AG10803 (cell line): ENCODE data around the gene GNAT2.

Experiments used
- DNase-seq: peaks from one replicate; pipeline ENCODE4 v3.0.0; 2010; ENCODE audit warnings: low read depth
- H3K4me3 ChIP-seq: 2 replicates; pipeline ENCODE4 v1.5.1; 2011; ENCODE audit warnings: mild to moderate bottlenecking, low read length, control low read depth
- TF ChIP-seq, protein P1 (sequence below): conservative IDR thresholded peaks from 2 replicates; pipeline ENCODE4 v1.5.1; 2011; ENCODE audit warnings: mild to moderate bottlenecking, low read length, control low read depth, inconsistent platforms

GNAT2 gene

DNA sequence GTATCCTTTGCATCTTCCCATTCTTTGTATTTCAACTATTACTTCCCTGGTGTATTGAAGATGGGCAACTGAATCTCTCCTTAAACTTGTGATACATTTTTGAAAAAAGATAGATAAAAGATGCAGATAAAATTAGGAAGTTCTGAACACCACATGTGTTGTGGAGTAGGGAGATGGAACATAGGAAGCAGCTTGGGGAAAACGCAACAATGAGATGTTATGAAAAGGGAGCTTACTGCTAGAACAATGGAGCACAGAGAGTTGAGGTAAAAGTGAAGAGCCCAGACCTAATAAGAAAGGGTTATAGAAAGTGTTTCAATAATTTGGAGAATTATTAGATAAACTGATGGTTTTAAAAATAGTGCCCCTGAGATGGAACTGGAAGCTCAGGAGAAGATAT is 50.1 kb downstream of the GNAT2 start:
- H3K4me3 ChIP-seq: no peak overlapping the region
- TF ChIP-seq, protein P1, sequence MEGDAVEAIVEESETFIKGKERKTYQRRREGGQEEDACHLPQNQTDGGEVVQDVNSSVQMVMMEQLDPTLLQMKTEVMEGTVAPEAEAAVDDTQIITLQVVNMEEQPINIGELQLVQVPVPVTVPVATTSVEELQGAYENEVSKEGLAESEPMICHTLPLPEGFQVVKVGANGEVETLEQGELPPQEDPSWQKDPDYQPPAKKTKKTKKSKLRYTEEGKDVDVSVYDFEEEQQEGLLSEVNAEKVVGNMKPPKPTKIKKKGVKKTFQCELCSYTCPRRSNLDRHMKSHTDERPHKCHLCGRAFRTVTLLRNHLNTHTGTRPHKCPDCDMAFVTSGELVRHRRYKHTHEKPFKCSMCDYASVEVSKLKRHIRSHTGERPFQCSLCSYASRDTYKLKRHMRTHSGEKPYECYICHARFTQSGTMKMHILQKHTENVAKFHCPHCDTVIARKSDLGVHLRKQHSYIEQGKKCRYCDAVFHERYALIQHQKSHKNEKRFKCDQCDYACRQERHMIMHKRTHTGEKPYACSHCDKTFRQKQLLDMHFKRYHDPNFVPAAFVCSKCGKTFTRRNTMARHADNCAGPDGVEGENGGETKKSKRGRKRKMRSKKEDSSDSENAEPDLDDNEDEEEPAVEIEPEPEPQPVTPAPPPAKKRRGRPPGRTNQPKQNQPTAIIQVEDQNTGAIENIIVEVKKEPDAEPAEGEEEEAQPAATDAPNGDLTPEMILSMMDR: no peak
- no peak for DNase-seq

DNA sequence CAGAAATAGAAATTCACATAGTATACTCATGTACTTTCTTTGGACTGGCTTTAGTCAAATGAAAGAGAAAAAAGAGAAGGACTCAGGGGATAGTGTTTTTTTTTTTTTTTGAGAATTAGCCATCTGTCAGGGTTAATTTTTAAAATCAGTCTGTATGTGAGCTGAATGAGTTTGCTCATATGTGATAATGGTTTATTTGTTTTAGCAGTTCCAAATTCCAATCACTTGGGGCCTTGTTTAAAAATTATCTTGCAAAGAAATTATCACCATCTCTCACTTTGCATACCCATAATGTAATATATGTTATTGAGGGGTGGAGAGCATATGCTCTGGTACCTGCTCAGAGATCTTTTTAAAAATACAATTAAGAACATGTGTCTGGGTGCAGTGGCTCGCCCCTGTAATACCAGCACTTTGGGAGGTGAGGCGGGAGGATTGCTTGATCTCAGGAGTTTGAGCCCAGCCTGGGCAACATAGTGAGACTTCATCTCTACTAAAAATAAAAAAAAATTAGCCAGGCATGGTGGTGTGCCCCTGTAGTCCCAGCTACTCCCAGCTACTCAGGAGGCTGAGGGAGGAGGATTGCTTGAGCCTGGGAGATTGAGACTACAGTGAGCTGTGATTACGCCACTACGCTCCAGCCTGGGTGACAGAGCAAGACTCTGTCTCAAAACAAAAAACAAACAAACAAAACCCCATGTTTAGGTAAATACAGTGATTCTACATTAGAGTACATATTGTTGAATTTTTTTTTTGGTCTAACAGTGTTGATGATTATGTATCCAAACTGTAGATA is 51.3 kb downstream of the GNAT2 start:
- TF ChIP-seq, protein P1: no peak
- no peak overlapping the region for H3K4me3 ChIP-seq
- DNase-seq: no peak

DNA sequence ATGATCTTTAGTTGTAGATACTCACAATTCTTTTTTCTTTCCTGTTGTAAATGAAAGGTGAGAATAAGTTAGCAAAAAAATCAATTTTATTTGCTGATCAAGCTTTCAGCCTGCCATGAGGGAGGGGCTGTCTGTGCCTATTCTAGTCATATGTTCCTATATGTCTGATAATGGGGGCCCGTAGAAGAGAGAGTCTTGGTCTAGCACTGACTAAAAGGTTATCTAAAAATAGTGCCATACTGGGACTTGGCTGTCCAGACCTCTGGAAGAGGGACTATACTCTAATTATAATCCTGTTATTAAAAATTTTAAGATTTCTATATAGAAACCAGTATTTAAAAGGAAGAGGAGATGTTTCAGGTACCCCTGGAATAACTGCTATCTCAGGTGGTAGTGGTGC is 52.4 kb downstream of the GNAT2 start:
- TF ChIP-seq, protein P1: no peak
- no peak for DNase-seq
- no peak overlapping the region for H3K4me3 ChIP-seq

DNA sequence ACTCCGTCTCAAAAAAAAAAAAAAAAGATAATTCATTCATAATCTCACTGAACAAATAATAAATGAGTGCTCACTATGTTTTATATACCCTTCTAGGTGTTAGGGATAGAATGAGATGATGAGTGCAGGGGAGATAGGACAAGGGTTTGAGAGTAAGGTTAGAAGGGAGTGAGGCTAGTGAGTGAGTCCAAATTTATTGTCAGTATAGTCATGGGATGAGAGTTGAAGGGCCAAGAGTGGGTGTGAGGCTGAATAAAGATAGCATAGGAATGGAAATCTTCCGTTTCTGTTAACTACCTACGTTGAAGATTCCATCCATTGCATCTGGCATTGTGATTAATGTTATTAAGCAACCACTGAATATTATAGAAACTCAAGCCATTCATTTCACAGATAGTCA is 54.2 kb downstream of the GNAT2 start:
- no peak for DNase-seq
- H3K4me3 ChIP-seq: no peak overlapping the region
- TF ChIP-seq, protein P1: no peak

DNA sequence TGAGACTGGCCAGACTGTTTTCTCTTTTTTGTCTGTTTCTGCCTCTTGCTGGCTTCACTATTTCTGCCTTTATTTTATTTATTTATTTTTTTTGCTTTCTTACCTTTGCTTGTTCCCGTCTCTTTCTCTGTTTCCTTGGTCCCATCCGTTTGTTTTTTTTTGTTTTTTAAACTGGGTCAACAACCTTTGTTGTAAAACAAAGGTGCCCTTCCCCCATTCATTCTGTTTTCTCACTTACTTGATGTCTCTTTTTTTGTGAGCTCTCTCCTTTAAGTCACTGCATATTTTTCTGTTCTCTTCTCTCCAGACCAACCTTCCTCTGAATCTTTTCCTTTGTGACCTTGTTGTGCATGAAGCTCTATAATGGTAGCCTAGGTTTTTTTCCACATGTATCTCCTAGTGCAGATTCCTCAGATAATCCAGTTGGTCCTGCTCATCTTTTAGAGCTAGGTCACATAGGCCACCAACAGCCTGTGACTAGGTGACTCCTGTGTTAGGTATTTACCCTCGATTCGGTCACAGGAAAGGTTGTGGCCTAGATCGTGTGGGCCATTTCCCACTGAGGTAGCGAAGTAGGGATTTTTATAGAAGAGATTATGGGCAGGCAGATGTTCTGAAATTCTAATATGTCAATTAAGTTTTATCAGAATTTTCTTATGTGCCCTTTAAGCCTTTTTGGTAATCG is 55.1 kb downstream of the GNAT2 start:
- no peak overlapping the region for H3K4me3 ChIP-seq
- no peak for DNase-seq
- TF ChIP-seq, protein P1: no peak

DNA sequence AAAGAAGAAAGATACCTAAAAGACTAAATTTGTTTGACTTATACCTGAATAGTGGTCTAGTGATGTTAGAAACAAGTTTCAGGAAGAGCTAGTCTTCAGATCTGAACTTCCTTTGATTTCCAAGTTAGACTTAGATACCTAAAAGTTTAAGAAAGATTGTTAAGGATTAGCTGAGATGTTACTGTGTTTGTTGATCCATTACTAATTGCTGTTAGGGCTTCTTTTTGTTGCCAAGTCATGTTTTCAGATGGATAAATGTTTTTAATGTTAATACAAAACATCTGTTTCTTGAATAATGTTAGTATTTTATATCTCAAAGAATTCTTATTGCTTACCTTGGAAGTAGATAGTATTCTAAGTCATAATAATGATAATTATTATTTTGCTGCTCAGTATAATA is 59.4 kb downstream of the GNAT2 start:
- H3K4me3 ChIP-seq: no peak overlapping the region
- TF ChIP-seq, protein P1: no peak
- DNase-seq: peak; percentile 41

DNA sequence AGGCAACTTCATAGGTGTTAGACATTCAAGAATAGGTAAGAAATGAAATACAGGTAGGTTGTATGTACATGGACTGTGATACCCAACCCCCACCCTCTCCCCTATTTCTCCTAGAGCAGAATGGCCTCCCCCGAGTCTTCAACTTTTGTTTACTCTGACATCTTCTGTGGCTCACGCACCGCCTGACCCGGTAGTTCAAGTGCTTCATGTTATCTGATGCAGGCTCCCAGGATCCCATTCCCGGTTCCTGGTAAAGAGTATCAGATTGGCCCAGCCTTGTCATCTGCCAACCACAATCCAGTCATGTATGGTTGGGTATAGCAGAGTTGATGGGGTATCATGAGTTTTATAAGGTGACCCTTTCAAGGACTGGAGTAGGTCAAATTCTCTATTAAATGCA is 61.9 kb downstream of the GNAT2 start:
- DNase-seq: no peak
- H3K4me3 ChIP-seq: no peak overlapping the region
- TF ChIP-seq, protein P1: no peak
